OCI-M2 (cell line): ENCODE data around the gene NUCB2.

Experiments used
- DNase-seq: peaks from one replicate; lab custom pipeline; 2025; ENCODE audit not compliant: unreplicated experiment; lab: John Stamatoyannopoulos, UW

NUCB2 gene

DNA sequence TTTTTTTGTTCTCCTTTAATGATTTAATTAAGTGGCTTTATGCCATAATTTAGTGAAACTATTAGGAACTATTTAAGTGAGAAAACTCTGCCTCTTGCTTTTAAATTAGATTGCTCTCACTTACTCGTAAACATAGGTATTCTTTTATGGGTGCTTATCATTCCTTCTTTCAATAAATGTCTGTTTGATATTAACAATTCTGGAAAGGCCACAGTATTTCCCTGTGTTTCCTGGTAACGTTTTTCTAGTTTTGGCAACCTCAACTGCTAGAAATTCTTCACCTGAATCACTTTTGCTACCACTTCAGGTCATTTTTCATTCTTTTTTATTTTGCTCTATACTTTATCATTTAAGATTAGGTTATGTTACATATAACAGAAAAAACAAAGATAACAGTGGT is 55.1 kb downstream of the NUCB2 start:
- DNase-seq: no peak

DNA sequence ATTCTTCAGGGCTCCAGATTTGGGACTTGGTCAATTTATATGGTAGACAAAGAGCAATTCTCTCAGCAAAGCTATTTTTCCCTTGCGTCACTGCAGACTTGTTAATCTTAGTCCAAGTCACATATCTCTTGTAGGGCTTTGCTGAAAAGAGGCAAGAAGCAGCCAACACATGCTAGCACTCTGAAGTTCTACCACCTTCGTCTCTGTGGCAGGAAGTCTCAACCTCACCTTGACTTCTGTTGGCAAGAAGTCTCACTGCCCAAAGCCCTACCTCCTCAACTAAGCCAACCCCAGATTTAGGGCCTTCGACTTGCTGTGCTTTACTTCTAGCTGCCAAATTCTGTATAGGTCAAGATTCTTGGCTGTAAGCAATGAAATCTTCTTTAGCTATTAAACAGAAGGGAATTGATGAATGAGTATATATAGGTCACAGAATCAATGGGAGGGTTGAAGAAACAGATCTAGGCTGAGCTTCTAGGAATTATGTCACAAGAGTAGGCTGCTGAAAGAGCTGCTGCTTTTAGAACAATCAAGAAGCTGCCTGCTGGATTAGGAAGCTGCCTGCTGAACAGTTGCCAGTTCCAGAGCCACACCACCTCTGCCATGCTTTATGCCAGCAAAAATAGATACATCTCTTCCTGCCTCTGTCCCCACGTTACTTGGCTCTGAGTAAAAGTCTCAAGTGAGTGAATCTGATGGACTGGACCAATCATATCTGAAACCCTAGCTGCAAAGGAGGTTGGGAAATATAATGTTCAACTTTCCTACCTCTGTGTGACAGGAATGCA is 57.5 kb downstream of the NUCB2 start:
- no peak for DNase-seq

DNA sequence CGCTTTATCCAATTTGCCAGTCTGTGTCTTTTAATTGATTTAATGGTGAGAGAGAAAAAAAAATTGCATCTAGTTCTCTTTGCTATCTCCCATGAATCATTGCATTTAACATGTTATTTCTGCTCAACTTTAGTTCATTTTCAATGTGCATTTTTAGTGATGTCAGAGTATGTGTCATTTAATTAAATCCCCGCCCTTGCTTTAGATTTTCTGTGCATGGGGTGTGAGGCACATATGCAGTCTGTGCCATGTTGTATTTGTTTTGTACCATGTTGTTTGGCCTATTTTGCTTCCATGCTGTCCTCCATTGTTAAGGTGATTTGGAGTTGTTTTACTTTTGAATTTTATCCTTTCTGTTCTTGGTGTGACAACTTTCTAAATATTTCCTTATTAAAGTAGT is 66.7 kb downstream of the NUCB2 start:
- DNase-seq: no peak

DNA sequence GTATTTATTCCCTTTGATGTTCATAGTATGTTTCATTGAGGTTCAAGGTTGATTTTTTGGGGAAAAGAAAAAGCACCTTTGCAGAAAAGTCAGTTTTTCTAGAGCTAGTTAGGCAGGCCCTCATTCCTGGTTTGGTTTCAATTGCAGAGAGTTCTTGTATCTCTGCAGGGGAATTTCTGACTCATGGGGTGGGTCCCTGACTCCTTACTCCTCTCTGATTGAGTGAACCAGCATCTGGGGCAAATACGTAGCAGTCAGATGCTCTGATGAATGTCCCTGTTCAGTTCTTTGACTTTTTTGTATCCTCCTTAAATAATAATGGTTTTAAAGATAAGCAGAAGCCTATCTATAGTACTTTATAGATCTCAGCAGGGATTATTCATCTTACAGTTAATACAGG is 67.4 kb downstream of the NUCB2 start:
- no peak for DNase-seq

DNA sequence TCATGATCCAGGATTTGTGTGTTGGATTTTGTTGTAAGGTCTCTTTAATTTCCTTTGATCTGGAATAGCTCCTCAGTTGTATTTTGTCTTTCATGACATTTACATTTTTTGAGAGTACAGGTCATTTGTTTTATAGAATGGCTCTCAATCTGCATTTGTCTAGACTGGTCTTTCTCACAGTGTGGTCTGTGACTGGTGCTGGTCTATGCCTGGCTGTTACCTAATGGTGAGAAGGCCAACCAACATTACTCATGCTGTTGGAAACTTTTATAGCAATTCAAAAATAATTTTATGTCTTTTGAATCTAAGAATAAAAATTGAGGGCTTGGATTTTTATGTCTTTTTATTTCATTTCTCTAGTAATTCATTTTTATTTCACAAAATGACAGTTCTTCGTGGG is 71.1 kb downstream of the NUCB2 start:
- no peak for DNase-seq

DNA sequence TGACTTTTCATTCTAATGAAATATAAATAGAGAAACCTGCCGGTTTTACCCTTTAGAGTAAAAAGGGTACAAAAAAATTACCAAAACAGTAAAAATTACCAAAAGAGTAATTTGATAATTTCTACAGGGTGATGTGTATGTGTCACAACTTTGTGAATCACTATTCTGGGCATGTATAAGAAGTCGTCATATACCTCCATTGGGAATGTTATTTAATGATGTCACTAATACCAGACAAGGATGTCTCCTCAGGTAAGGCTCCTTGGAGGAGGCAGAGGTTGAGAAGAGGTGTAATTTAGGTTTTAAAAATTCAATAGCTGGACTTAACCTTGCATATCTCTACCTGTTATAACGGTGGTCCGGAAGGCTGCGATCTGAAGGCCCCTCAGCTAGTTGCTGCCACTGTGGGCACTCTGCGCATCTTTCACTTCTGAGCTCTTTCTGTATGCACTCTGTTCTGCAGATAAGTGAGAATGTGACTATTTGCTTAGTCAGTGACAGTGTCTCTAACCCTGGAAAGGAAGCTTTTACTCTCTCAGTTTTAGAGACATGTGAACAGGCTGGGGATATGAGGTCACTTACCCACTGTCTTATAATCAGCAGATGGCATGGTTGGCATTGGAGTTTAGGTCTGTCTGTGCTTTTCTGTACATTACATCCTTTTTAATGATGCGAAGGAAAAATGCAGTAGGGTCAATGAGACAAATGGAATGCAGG is 74.1 kb downstream of the NUCB2 start:
- no peak for DNase-seq

DNA sequence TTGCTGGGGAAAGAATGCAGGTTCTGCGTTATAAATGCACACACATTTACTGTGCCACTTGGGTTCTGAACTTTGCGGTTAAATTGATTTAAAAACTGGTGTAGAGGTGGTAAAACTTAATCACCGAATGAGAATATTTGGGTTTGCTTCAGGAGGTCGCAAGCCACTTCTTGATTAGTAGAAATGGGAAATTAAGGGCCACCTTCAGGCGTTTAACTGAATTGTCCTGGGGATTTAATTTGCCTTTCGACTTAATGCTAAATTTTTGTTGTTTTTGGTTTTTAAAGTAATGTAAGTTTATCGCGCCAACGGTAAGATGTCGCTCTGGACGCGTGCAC is 74.6 kb downstream of the NUCB2 start:
- DNase-seq: no peak

DNA sequence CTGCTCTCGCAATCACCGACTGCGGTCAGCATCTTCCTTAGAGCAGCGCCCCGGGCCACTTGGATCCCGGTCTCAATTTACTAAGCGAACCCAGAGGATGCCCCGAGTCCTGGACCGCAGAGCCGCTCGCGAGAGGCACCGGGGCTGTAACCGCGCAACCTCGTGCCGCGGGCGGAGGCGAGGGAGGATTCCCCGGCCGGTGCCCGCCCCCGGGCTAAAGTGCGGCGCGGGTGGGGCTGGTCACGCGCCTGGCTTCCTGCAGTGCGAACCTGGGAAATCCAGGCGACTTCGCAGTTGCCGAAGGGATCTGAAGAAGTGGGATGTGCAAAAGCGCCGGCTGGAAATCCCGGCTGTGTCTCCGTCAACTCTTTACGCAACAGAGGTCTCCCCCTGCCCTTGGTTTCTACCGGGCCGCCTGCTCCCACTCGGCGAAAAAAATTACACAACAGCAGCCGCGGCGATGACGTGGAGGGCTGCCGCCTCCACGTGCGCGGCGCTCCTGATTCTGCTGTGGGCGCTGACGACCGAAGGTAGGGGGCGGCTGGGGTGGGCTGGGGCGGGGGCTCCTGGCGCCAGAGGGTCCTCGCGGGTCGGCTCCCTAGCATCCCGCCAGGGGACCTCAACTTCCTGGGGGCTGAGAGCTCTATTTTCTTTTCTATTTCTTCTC is 75.1 kb downstream of the NUCB2 start, which contains the start of gene NCR3LG1:
Gene NCR3LG1 (plus strand): TSS at position 291 of the 667 bp plus-strand sequence. CDS start 170 bp downstream, at position 461.
- DNase-seq: no peak

DNA sequence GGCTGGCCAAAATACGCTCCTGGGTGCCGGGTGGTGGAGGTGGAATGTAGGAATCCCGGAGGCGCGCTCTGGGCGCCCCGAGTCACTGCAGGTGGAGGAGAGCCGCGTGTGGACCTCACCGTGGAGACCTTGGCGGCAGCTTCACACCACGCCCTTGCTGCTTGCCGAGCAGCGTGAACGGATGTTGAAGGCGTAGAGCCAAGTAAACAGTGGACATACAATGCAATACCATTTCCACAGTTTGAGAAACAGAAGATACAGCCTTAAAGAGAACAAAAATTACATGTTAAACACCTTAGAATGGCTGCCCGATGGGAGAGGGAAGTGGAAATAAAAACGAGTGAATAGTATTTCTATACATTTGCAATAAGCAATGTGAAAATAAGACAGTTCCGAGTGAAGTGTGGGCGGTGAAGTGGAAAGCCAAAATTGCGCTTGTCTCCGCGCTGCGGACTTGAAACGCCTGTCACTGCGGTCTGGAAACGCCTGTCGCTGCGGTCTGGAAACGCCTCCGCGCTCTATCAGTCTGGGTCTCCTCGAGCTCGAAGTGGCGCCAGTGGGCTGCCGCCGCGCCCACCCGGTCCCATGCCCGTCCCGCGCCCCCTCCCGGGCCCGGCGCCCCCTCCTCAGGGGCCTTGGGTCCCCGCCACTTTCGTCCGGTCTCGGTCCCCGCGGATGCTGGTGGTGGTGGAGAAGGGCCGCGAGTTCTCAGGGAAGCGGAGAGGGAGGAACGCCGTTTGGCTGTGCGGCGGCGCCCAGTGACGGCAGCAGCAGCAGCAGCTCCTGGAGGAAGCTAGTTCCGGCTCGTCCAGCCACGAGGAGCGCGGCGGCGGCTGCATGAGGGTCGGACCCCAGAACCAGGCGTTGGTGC is 76.6 kb downstream of the NUCB2 start:
- no peak for DNase-seq

DNA sequence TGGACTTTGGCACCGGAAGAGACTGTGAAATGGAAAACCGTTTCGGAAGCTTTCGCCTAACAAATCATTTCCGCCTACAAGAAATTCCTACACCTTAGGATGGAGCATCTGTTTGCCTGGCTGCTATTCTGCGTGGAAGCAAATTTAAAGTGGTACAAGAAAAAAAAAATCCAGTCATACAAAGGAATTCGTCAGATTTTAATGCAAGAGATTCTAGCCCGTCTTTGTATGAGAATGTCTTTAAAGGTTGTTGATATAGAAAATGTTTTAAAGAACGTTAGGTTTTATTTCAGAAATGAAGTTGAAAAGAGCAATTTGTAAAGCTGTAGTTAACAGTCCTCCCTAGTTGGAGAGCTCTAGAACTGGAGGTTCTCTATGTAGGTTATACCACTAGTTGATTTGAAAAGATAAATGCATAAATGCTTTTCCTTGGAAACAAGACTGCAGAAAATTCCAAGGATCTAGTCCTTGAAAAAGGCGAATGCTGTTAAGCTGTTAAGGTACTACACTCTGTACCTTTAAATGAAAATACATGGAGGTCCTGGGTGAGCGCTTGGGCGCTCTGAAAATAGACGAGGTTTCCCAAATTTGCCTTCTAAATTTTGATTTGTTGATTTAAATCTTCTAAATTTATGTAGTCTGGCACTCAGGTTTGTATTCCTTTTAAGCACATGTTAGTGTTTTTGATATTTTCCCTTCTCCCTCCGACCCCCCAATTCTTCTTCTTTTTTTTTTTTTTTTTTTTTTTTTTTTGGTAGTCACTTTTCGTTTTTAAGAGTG is 77.5 kb downstream of the NUCB2 start:
- DNase-seq: no peak

DNA sequence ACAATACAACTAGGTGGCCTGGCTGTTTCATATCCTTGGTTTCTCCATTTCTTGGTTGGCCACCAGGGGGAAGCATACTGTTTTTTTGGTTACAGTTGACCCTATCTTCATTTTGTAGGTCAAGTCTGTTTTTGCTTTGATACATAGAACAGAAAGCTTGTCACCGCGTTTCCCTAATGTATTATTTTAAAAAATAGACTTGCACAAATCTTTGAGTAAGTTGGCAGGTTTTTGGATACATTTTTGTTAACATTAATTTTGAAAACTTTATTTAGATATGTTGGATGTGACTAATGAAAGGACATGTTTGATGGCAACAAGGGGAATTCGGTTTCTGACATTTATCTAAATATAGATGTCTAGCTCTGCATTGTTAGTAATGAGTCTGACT is 78.1 kb downstream of the NUCB2 start:
- DNase-seq: peak; percentile 27

DNA sequence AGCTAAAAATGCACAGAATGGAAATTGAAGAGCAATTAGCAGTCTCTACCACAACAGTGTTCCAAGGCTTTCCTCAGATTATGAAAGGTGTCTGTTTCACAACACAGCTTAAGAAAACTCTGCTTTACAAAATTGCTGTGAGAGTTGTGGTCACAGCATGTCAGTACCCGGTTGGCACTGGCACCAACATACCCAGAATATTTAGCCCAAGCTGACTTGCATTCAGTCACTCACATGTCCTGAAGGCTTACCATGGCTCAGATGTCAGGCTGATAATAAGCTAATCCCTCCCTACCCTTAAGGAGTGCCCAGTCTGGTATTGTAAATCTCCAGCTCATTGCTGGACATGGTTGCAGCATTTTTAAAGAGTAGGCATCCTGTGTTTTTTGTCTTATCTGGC is 90.0 kb downstream of the NUCB2 start:
- DNase-seq: no peak

DNA sequence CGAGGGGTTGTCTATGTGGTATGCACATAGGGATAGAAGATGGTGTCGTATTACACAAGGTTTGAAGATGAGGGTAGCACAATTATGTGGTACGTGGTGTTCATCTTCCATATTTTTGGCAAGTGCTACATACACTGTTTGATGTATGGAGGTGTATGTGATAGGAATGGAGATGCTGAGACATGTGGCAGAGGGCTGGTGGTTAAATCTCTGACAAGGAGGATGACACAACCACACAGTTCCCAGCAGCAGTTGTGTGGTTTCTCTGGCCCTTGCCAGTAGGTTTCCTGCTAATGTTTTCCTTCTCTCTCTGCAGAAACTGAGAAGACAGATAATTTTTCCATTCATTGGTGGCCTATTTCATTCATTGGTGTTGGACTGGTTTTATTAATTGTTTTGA is 92.0 kb downstream of the NUCB2 start:
- no peak for DNase-seq

DNA sequence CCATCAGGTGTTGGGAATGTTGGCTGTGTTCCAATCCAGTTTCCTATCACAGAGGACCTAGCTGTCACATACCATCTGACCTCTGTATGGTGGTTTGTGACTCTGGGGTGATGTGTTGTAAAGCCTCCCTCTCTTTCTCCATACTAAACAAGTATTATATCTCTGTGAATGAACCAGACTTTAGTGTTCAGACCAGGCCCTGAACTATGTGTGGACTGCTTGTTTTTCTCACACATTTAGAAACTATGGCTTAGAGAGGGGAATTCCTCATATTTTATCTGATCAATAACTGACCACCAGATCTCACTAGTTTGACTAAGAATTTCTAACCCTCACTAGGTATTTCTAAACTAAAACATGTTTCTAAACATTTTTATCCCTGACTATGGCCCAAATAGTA is 92.6 kb downstream of the NUCB2 start:
- no peak for DNase-seq

DNA sequence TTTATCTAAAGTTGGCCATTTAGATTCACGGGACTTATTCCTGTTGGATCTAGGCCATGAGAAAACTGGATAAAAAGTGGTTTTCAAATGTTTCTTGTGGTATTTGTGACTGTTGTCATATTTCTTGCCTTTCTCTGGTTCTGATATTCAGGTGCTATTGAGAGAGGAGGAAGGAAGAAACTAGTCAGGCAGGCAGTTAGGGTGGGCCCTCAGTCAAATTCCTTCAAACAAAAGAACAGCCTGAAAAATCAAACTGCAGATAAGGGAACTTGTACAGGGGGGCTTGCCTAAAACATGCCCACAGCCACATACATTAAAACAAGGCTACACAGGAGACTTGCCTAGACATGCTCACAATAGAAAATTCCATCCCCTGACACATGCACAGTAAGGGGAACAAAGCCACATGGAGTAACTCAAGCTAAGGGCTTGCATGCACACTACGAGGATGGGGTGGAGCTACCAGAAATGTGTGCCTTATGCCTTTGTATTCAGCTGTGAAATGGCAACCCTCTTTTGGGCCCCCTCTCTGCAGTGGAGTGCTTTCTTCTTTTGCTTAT is 93.2 kb downstream of the NUCB2 start:
- no peak for DNase-seq

DNA sequence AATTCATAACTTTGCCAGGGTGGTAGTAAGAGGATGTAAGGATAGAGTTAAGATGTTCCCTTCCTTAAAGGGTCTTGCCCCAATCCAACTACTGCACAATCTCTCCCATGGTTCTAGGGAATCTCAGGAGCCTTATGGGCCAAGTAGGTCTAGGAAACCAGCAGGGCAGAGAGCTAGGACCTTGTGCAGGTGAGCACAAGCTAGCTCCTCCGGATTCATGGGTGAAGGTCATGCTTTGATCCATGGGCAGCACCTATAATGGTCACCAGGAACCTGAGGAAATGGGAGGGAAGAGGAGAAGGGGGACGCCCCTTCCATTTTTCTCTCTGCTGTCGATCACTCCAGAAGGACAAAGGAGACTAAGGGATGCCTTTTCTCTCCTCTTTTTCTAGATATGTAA is 95.1 kb downstream of the NUCB2 start:
- no peak for DNase-seq

DNA sequence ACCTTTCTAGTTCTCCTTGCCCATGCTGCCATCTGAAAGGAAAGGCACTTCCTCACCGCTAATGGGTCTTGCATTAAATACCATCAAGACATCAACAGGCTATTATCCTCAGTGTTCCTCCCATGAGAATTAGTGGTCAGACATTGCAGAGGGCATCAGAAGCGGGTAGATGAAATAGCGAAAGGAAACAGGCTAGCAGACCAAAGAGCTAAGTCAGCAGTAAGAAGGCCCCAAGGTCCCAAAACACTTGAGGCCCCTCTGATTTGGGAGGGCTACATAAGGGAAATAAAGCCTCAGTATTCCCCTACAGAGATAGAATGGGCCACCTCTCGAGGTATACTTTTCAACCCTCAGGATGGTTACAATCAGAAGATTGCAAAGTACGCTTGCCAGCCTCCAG is 99.0 kb downstream of the NUCB2 start:
- DNase-seq: no peak

DNA sequence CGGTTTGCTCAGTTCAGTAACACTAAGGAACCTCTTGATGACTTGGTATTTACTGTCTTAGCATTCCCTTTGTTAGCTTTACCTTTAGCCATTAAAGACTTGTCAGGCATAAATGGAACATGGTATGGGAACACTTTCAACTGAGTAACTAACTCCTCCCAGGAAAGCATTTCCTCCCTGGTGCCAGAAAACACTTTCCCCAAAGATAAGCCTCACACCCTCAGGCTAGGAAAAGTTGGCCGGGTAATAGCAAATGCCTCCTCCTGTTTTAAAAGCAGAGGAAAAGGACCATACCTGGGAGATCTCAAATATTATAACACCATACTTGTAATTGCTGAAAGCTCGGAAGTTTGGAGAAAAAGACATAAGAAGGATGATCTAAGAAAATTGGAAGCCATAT is 100.0 kb downstream of the NUCB2 start:
- DNase-seq: no peak

DNA sequence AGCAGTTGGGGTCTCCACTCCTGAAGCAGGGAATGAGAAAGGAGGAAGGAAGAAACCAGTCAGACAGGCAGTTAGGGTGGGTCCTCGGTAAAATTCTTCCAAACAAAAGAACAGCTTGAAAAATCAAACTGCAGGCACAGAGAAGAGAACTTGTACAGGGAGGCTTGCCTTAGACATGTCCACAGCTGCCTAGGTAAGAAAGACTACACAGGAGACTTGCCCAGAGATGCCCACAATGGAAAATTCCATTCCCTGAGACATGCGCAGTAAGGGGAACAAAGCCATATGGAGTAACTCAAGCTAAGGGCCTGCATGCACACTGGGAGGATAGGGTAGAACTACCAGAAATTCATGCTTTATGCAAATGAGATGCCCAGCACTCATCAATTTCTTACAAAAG is 102.1 kb downstream of the NUCB2 start:
- no peak for DNase-seq
